ENCODE data around the gene LINGO3.
A peak's percentile ranks its signal among the peaks of the same experiment; 100 is the strongest.

Gene LINGO3

DNA sequence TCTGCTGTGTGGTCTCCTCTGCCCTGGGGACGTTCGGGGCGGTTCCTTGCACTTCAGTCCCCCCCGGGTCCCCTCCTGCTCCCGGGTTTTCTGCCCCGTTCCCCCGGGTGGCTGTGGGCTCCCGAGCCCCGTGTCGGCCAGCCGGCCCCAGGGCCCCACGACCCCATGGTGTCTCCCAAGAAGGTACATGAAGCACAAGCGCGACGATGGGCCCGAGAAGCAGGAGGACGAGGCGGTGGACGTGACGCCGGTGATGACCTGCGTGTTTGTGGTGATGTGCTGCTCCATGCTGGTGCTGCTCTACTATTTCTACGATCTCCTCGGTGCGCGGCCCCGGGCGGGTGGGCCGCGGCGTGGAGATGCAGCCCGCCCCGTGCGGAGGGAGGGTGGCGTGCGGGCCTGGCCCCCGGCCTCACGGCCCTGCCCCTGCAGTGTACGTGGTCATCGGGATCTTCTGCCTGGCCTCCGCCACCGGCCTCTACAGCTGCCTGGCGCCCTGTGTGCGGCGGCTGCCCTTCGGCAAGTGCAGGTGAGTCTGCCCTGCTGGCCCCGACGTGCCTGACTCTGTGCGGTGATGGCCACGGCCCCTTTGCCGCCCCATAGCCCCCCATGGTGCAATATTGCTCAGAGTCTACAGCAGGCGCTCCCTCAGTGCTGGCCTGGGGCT lies 31.8 kb upstream of the LINGO3 start:
- no peak for DNase-seq (ENCODE audit: low read depth in 2 of 2)

DNA sequence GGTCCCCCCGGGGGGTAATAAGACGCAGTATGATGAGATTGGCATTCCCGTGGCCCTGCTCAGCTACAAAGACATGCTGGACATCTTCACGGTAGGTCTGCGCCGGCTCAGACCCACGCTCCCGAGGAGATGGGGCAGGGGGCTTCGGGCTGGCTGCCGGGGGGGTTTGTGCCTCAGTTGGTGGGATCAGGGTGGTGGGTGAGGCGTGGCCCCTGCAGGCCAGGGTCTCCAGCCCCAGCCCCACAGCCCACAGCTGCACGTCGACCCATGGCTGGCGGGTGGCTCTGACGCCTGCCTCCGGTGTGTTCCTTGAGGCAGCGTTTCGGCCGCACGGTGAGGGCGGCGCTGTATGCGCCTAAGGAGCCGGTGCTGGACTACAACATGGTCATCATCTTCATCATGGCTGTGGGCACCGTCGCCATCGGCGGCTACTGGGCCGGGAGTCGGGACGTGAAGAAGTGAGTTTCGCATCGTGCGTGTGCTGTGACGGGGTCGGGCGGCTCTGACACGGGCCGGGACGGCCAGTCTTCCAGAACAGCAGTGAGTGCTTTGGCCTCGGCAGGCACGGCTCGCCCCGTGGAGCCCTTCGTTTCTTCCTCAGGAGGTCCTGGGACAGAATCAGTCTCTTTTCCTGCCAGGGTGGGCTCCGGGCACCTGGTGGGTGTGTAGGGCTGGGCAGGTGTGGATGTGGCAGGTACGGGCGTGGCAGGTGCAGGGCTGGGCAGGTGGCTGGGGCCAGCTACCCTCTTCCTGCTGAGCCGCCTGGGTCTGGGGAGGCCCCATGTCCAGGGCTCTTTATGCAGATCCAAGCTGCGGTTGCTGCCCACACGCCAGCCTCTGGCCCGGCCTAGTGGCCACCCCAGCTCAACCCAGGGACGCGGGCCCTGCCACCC lies 31.0 kb upstream of the LINGO3 start:
- no peak for DNase-seq (ENCODE audit: low read depth in 2 of 2)

DNA sequence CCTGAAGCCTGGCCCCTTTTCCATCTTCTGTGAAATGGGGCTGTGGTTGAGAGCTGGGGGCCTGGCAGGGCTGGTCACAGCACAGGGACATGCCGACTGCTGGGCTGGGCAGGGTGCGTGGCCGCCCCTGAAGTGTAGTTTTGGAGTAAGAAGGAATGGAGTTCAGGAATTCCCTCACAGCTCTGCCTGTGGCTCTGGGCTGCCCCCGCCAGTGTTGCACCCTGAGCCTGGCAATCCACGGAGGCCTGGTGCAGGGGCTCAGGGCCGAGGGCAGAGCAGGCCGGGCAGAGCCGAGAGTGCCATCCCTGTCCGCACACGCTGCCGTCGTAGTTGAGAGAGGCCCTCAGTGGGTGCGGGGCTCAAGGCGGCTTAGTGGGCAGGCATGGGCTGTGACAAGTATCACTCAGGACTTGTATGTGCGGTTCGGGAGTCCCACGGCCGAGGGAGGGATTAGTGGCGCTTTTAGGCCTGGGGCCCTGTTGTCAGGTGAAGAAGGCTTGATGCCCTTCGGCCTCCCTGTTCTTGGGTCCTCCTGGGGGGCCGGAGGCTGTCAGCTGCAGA lies 30.2 kb upstream of the LINGO3 start:
- no peak for DNase-seq (ENCODE audit: low read depth in 2 of 2)

DNA sequence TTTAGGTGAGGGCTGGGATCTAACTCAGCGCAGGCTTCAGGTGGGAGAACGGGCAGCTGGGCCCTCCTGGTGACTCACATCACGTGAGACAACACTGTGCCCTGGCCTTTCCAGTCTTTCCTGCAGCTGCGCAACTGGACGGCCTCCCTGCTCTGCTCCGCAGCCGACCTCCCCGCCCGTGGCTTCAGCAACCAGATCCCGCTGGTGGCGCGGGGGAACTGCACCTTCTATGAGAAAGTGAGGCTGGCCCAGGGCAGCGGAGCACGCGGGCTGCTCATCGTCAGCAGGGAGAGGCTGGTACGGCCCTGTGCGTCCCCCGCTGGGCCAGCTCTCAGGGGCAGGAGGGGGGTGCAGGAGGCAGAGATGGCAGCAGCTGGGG lies 29.4 kb upstream of the LINGO3 start:
- DNase-seq (ENCODE audit: low read depth in 2 of 2) = no peak

DNA sequence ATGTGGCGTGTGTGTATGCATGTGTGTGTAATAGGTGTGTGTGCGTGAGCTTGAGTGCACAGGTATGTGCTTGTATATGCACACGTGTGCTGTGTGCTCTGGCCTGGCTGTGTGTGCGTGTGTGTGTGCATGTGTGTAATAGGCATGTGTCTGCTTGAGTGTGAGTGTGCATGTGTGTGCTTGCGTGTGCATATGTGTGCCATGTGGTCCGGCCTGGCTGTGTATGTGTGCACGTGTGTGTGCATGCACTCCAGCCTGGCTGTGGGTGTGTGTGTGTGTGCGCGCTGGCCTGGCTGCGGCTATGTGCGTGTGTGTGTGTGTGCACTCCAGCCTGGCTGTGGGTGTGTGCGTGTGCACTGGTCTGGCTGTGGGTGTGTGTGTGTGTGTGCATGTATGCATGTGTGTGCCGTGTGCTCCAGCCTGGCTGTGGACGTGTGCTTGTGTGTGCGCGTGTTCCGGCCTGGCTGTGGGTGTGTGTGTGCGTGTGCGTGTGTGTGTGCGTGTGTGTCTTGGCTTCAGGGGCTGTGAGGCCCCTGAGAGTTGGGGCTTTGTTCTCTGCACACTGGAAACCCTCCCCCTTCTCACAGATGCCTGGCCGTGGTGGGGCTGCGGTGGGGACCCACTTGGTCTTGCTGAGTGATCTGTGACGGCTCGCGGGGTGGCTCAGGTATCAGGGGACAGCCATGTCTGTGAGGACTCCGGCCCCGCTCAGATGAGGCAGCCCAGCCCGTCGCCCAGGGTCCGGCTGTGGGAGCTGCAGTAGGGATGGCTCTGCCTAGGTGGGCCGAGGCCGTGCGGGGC lies 28.8 kb upstream of the LINGO3 start:
- DNase-seq (ENCODE audit: low read depth in 2 of 2) = no peak

DNA sequence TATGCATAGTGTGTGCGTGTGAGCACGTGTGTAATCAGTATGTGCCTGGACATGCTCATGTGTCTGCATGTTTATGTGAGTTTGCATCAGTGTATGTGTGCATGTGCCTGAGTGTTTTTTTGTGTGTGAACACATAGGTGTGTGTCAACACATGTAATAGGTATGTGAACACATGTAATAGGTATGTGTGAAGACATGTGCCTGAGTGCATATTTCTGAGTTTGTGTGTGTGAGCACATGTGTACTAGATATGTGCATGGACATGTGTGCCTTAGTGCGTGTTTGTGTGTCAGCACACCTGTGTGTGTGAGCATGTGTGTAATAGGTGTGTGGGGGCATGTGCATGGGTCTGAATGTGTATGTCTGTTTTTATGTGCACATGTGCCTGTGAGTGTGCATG lies 27.9 kb upstream of the LINGO3 start:
- DNase-seq (ENCODE audit: low read depth in 2 of 2) = no peak

DNA sequence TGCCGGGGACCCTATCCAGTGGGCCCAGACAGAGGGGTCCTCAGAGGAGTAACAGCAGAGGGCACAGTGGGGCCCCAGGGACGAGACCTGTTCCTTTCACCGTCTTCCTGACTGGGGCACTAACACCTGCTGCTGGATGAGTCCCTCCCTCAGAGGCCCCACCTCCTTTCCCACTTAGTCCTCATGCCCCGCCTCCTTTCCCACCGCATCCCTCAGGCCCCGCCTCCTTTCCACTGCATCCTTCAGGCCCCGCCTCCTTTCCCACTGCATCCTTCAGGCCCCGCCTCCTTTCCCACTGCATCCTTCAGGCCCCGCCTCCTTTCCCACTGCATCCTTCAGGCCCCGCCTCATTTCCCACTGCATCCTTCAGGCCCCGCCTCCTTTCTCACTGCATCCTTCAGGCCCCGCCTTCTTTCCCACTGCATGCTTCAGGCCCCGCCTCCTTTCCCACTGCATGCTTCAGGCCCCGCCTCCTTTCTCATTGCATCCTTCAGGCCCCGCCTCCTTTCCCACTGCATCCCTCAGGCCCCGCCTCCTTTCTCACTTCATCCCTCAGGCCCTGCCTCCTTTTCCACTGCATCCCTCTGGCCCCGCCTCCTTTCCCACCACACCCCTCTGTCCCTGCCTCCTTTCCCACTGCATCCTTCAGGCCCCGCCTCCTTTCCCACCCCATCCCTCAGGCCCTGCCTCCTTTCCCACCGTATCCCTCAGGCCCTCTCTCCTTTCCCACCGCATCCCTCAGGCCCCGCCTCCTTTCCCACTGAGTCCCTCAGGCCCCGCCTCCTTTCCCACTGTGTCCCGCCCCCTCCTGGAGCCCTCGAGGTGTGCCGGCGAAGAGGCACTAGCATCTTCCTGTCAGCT lies 27.3 kb upstream of the LINGO3 start:
- no peak for DNase-seq (ENCODE audit: low read depth in 2 of 2)

DNA sequence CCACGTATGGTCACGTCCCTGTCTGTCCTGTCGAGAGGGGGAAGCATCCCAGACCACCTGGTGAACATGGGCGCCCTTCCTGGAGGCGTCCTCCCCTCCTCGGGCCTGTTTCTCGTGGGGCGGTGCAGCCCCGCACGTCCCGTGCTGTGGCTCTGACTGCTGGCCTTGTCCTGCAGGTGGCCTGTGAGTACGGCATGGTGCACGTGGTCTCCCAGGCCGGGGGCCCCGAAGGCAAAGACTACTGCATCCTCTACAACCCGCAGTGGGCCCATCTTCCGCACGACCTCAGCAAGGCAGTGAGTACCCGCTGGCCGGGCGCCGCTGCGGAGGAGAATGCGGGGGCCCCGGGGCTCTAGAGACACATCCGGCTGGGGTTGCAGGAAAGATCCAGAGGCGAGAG lies 26.5 kb upstream of the LINGO3 start:
- no peak for DNase-seq (ENCODE audit: low read depth in 2 of 2)

DNA sequence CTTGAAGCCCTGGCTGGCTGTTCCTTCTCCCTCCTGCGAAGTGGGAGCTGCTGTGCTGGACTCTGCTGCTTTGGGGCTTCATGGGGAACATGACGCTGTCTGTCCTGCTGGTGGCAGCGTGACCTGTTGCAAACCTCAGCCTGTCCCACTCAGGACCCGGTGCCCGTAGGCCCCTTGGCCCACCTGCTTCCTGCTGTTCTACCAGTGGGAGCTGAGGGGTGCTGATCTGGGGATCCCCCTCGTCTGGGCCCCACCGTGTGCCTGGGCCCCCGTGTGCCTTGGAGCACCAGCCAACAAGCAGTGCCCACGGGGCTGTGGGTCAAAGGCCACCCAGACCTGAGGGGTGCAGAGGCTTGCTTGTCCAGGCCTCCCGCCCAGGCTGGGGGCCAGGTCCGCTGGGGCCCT lies 25.9 kb upstream of the LINGO3 start:
- DNase-seq (ENCODE audit: low read depth in 2 of 2) = no peak

DNA sequence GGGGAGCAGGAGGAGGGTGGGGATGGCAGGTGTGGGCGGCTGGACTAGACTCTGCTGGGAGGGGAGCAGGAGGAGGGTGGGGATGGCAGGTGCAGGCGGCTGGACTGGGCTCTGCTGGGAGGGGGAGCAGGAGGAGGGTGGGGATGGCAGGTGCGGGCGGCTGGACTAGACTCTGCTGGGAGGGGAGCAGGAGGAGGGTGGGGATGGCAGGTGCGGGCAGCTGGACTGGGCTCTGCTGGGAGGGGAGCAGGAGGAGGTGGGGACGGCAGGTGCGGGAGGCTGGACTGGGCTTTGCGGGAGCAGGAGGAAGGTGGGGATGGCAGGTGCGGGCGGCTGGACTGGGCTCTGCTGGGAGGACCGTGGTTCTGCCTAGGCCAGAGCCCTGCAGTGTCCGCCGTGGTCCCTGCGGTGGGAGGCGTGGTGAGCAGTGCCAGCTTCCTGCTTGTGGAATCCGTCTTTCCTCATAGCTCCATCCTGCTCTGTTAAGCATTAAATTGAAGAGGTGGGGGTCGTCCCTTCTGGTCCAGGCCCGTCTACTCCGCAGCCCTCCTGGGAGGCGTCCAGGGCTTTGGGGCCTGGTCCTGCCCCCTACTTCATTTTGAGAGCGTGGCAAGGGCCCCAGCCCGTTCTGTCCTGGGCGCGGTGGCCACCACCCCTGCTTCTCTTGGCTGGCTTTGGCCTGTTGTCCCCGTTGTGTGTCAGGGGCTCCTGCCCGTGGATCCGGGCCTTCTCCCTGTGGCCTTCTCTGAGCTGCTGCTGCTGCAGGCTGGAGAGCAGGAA lies 25.3 kb upstream of the LINGO3 start:
- no peak for DNase-seq (ENCODE audit: low read depth in 2 of 2)

DNA sequence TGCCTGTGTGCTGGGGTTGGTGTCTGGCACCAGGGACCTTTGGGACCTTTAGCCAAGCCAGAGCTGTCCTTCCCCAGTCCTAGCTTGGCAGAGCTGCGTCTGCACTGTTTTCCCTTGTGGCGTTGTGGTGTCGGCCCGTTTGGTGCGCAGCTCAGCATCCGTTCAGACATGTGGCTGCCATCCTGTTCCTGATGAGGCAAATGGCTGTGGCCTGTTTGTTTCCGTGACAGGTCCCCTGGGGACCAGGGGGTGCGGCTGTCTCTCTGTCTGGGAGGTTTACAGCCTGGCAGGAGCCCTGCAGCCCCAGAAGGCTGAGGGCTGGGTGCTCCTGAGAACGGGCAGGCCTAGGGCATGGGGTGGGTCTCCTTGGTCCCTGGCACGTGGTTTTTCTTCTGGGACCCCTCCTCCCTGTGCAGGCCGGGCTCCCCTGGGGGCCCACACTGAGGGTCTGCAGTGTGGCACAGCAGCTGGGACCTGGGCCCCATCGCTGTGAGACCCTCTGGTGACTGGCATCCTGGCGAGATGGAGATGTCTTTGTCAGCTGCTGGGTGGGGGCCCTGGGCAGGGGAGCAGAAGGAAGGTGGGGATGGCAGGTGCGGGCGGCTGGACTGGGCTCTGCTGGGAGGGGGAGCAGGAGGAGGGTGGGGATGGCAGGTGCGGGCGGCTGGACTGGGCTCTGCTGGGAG lies 24.5 kb upstream of the LINGO3 start:
- peak in 1 of 2 donors; percentile 26 for DNase-seq (ENCODE audit: low read depth in 2 of 2)

DNA sequence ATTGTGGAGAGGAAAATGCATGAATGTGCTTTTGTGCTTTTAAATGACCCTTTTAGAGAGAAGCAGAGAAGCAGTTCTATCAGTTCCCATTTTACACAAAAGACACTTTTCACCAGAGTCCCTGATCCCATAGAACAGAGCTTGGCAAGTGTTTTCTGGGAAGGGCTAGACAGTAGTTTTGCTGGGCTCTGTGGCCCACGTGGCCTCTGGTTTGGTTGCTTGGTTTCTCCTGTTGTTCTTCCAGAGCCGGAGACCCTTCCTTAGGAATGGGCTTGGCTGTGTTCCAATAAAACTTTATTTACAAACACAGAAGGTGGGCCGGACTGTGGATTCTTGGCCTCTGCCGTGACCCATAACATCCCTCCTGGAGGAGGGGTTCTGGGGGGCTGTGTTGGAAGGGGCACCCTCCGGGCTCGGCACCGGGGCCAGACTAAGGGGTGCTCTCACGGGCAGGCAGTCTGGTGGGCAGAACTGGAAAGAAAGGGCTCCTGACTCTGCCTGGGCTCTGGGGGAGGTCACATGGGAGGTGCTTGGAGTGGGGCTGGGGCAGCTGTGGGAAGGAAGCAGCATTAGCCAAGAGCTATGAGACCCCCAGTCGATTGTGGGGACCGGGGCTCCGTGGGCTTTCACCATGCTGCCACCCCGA lies 23.8 kb upstream of the LINGO3 start:
- DNase-seq (ENCODE audit: low read depth in 2 of 2) = no peak

DNA sequence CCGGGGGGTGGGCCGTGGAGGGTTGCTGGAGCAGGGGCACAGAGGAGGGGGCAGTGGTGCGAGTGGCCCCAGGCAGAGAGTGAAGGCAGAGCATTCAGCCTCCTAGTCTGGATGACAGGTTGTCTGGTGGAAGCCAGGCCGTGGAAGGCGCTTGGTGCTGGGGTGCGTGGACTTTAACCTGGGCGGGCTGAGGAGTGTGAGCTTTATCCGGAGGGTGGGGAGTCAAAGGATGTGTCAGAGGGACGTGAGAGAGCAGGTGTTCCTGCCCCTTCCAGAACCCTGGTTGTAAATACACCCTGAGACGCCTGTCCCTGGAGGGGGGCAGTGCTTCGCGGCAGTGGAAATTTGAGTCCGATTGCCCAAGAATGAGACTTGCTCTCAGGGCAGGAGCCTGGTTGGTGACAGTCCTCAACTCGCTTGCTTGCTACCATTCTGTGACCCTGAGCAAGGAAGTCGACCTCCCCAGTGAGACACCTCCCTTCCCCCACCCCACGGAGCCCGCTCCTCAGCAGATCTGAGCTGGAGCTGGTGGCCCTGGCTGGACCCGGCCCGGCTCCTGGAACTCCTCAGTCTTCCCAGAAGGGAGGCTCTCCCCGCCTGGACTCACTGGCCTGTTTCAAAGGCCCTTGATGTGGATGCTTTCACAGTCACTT lies 22.8 kb upstream of the LINGO3 start:
- no peak for DNase-seq (ENCODE audit: low read depth in 2 of 2)

DNA sequence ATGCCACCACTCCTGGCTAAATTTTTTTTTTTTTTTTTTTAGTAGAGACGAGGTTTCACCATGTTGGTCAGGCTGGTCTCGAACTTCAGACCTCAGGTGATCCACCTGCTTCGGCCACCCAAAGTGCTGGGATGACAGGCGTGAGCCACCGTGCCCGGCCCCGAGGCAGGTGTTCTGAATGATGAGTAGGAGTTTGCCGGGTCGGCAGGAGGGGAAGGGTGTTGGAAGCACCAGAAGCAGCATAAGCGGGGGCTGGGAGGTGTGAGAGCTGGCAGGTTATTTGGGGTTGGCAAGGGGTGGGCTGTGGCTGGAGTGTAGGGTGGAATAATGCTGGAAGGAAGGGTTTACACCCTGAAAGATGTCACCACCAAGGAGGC lies 22.3 kb upstream of the LINGO3 start:
- DNase-seq (ENCODE audit: low read depth in 2 of 2) = no peak

DNA sequence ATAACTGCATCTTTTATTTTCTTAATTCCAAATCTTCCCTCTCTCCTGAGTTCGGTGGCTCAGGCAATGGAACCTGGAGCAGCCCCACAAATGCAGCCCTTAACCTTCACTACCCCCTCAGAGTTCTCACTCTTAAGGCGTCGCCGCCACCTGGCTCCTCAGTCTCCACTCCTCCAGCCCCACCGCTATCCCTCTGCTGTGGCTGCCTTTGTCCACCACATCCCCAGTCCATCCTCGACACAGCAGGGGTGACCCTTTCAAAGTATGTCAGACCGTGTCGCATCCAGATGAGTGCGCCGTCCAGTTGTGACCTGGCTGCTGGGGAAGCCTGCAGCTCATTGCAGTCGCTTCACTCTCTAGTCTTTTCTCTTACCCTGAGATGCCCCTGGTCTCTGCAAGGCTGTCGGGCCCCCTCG lies 21.6 kb upstream of the LINGO3 start:
- no peak for DNase-seq (ENCODE audit: low read depth in 2 of 2)

DNA sequence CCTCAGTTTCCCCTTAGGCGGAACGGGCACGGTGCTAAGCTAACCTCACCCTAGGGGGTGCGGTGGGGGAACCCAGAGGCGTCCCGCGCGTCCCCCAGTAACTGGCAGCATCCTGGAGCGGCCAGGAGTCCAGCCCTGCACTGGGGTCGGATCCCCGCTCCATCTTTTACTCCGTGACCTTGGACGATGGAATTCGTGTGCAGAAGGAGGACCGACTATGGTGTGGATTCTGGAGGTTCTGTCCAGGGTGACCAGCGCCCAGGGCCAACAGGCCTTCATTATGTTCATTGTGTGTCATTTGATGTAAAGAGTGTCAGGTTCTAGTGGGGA lies 21.2 kb upstream of the LINGO3 start:
- no peak for DNase-seq (ENCODE audit: low read depth in 2 of 2)

DNA sequence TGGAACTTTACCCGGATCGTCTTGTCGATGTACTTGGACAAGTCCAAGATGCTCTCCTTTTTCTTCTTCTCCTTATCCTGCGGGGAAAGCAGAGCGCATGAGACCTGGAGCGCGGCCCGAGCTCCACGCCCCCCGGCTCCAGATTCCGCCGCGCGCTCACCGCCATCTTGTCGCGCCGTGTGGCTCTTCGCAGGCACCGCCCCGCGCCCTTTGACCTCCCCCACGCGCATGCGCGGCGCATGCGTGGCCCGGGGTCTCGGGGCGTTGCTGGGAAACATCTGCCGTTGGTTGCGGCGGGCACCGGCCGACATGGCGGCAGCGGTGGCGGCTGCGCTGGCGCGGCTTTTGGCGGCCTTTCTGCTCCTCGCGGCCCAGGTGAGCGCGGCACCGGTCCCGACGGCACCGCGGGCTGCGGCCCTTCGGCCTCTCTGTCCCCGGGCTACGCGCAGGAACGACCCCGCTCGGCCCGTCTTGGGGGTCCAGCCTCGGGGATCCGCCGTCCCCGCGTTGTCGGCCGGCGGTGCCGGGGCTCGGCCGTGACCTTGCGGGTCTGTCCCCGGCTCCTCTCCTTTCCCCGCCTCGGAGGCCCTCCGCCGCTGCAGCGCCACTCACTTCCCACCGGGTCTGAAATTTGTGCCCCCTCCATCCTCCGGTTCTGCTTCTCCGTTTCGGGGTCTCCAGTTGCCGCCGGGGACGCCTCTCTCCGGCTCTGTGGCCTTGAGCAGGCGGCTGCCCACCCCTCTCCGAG lies 20.6 kb upstream of the LINGO3 start, which contains the start of the genes LSM7 and SPPL2B:
TSS of gene LSM7 (minus strand) at position 186 of the 748 bp plus-strand sequence. CDS start at position 166, 20 bp downstream.
TSS of gene SPPL2B (plus strand) at position 284 of the 748 bp plus-strand sequence. CDS start at position 310, 26 bp downstream.
- DNase-seq (ENCODE audit: low read depth in 2 of 2) = peak; percentile 87
